Sigmoid colon (tissue), 4 donors: Measurements from ENCODE around the gene TMEM260.

ENCODE experiments used
- CTCF ChIP-seq, 4 experiments: fragments of 450-650 bp in 3 of 4; fragments of 200-600 bp in 1 of 4; IDR thresholded peaks; one replicate each; pipeline ENCODE4 v1.5.1; 2016 to 2019; ENCODE audit warnings: antibody characterized with exemption in 4 of 4, mild to moderate bottlenecking in 3 of 4, moderate library complexity in 2 of 4
- EP300 ChIP-seq, 4 donors: sonication (generic); formaldehyde crosslinking; IDR thresholded peaks; one replicate each; pipeline ENCODE4 v1.6.1; 2017; ENCODE audit warnings: antibody characterized with exemption in 4 of 4
- POLR2A ChIP-seq, 2 donors: fragments of 450-650 bp; IDR thresholded peaks; one replicate each; pipeline ENCODE4 v1.6.1; 2016; ENCODE audit warnings: antibody characterized with exemption in 2 of 2, mild to moderate bottlenecking in 2 of 2, moderate library complexity in 2 of 2
- POLR2AphosphoS5 ChIP-seq, 4 donors: sonication (generic); formaldehyde crosslinking; IDR thresholded peaks; one replicate each; pipeline ENCODE4 v1.6.1; 2017; ENCODE audit warnings: antibody characterized with exemption in 4 of 4

- TF ChIP-seq CTCF (IDR thresholded peaks at IDR 0.05) (no peak), EP300 (IDR thresholded peaks at IDR 0.05) (no peak), POLR2A (IDR thresholded peaks at IDR 0.05) (no peak), POLR2AphosphoS5 (IDR thresholded peaks at IDR 0.05) (no peak)
Measured at GRCh38 chr14:56617084-56617483, 37.5 kb downstream of the TMEM260 start.
